ENCODE measurements around the gene LTB4R.

GRCh38 chr14:24300326-24300980 lies 10.8 kb upstream of the LTB4R start:
- TF ChIP-seq CTCF (conservative IDR thresholded peaks at IDR 0.05): no peak
- TF ChIP-seq EZH2 (IDR thresholded peaks at IDR 0.05; ENCODE audit: low read depth): no peak

Data from PC-9 (cell line).